ENCODE data around the gene TOMM34. TPM values are rescaled to one million over a fixed set of nuclear protein-coding genes. Genes with fewer than 3 reads are reported as not detected.

The TOMM34 gene
- total RNA-seq, 1 experiment from 2014 or later: 59.3 TPM

DNA sequence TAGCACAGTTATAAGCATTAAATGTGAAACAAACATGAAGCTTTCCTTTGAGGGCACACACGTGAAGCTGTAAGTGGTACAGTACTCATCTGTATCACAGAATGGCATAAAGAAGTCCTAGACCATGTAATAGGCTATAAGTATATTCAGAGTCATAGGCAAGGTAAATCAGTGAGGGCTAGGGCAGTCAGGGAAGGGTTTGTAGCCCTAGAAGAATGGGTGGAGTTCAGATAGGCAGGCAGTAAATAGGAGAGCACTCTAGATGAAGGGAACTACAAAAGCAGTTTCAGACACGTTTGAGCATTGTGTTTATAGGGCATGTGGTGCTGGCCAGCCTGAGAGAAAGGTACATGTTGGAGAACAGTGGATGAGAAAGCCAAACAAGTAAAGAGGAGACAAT lies 65.2 kb downstream of the TOMM34 start:
- DNase-seq (ENCODE audit: low read depth): no peak

Other genes starting within 250 kb of the TOMM34 start
- gene CCN5, start 245.0 kb downstream of the TOMM34 start, total RNA-seq (2014; rRNA removed): not detected in 2 replicates
- gene KCNK15, start 214.5 kb downstream of the TOMM34 start, total RNA-seq (2014; rRNA removed): not detected in 2 replicates
- gene RIMS4, start 149.9 kb downstream of the TOMM34 start, total RNA-seq (2014; rRNA removed): not detected in 2 replicates
- 82.3 and 95.3 TPM in 2 replicates for gene YWHAB, start 74.7 kb downstream of the TOMM34 start, total RNA-seq (2014; rRNA removed)
- gene PABPC1L, start 50.3 kb downstream of the TOMM34 start, total RNA-seq (2014; rRNA removed): 7.4 and 11.1 TPM in 2 replicates
- gene STK4, start 6.1 kb upstream of the TOMM34 start, total RNA-seq (2014; rRNA removed): 18.2 and 22.3 TPM in 2 replicates
- not detected in 2 replicates for gene KCNS1, start 140.7 kb upstream of the TOMM34 start, total RNA-seq (2014; rRNA removed)
- gene WFDC5, start 154.8 kb upstream of the TOMM34 start, total RNA-seq (2014; rRNA removed): not detected in 2 replicates
- gene WFDC12, start 164.1 kb upstream of the TOMM34 start, total RNA-seq (2014; rRNA removed): not detected in 2 replicates
- gene PI3, start 214.5 kb upstream of the TOMM34 start, total RNA-seq (2014; rRNA removed): not detected in 2 replicates
- gene SEMG1, start 246.6 kb upstream of the TOMM34 start, total RNA-seq (2014; rRNA removed): not detected in 2 replicates